Stimulated activated CD8-positive, alpha-beta memory T cell treated with anti-CD3 and anti-CD28 coated beads, Interleukin-2, amount 100 ng/mL, for 1 hour (primary cell): Measurements from ENCODE around the gene RNPEPL1.
"Not testable (repeated sequence)": the region's sequence is repeated elsewhere in the genome, so short reads cannot be mapped to it uniquely, and the experiment has no call there.

Experiments used
- DNase-seq, 2 donors: peaks; one replicate each; pipeline ENCODE4 v3.0.0-alpha.2; 2020; ENCODE audit warnings: low read depth in 2 of 2

Gene RNPEPL1

GRCh38 chr2:240567872-240568677, at the start of gene RNPEPL1:
TSS of gene RNPEPL1 (plus strand) at chr2:240568484. CDS start at chr2:240568587, 103 bp downstream.
- no peak for DNase-seq

DNA sequence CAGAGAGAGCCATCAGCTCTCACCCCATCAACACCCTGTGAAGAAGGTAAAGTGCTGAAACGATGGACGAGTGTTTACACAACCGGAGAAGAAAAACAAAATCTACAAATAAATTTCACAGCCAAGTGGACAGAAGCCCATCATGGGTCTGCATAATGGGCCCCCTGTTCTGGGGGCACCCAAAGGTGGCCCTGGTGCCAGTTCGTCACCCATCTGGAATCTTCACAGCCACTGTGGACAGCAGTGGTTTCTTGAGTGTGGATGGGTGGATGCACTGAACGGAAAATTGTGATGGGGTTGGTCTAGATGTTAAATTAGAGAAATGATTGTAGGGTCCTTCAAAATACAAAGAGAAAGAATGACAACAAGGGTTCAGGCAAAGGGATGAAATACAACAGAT, 49.3 kb upstream of the RNPEPL1 start:
- DNase-seq: no peak

DNA sequence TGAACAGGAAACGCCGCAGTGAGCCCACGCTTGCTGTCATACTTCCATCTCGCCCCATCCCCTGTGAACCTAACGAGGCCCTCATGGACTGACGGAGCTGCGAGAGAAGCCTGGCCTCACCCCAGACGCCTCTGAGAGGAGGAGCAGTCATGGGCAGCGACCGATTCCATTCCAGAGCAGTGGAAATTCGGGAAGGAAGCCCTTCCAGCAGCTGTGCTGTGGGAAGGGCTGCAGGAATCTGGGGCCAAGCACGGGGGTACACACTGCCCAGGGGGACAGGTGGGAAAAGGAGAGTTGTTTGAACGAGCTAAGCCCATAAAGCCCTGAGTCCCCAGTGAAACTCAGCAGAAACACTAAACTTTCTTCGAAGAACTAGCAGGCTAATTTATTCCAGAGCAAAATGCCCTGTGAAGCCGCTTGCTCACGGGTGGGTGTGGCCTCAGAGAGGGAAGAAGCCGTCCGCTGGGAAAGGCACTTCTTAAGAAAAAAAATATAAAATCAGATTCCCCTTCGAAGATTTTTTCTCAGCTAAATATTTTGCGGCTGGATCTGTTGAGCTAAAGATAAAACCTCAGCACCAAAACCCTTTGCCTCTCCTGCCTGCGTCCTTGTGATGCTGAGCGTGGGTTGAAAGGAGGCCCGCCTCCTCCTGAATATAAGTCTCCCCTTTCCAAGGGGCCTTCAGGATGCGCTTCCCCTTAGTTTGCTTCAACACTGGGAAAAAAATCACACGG, 48.7 kb upstream of the RNPEPL1 start:
- DNase-seq: no peak

DNA sequence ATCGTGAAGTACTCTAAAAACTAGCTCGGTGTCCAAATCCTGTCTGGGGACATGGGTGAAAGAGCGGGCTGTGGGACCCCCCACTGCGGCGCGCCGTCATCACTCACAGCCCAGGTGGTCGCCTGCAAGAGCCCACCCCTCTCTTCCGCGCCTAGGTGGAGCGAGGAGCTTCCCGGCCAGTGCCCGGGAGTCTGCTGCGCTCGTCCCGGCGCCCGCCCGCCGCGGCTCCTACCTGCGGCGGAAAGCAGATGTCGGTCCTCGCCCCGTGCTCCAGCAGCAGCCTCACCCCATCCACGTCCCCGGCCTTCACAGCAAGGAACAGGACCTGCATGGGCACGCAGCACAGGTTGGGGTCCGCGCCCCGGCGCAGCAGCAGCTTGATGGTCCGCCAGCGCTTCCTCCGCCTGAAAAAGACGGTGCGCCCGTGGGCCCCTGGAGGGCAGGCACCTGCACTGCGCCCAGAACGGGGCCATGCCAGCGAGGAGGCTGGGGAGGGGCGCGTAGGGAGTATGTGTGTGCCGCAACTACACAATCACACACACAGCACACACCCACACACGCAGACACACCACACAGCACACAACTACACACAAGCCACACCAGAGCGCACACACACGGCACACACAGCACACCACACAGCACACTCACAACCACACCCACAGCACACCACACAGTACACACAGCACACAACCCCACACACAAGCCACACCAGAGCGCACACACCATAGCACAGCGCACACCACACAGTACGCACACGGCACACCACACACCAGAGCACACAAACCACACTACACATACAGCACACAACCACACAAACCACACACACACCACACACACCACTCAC, 47.9 kb upstream of the RNPEPL1 start:
- no peak for DNase-seq

DNA sequence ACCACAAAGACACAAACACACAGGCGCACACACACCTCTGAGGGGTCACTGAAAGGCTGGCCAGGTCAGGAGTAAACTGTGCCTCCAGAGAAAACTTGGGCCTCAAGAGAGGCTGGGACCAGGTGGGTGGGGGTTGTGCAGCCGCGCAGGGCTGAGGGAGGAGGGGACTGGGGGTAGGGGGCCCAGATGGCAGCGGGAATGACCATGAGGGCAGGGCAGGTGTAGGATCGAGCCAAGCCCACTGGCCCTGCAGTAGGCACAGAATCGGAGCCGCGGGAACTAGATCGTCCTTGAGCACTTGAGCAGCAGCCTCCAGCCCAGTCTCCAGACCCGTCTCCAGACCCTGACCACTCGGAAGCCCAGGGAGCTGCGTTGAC, 47.3 kb upstream of the RNPEPL1 start:
- DNase-seq: no peak

GRCh38 chr2:240521885-240522284, 46.4 kb upstream of the RNPEPL1 start:
- DNase-seq: not testable (repeated sequence)

DNA sequence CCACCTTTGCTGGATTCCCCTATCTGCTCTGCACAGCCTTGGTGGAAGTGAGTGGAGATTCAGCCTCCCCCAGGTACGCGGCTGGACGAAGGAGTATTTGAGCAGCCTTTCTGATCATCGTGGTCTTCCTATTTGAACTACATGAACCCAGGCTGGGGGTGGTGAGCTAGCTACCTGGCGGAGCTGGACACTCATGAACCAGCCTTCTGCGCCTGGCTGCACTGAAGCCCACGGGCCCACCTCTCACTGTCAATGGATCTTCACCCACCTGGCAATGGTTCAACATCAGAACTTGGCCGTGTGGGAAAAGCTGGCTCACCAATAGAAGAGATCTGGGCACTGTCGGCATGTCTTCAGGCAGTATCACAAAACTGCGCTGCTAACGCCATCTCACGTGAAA, 45.9 kb upstream of the RNPEPL1 start:
- DNase-seq: no peak

DNA sequence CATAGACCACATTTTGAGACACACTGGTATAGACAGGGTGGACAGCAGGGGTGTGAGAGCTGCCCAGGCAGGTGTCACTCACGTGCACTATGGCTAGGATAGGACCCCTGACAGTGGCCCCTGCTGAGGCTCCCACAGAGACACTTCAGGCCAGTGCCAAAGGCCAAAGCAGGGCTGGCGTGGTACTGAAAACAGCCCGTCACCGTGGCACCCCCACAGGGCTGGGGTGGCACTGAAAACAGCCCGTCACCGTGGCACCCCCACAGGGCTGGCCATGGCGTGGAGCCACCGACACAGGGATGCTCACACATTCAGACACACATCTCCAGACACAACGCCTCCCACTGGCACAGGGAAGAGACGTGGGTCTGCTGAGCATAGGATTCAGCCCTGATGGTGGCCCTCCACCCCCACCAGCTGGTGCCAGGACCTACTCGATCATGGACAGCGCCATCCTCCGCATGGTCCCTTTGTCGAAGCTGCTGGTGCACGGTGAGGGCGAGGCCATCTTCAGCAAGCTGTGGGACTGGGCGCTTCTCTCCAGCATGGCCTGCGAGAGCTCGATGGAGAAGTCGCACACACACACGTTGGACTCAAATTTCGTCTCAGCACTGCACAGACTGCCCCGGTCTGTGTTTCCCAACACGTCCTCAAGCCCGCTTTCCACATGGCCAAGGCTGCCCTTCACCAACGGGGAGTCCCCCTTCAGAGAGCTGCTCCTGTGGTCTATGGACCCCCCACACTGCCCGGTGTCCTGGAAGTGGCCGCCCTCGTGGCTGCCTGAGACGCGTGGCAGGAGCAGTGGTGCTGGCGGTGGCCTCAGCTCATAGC, 44.6 kb upstream of the RNPEPL1 start:
- no peak for DNase-seq

- no peak for DNase-seq
Observed at GRCh38 chr2:240524963-240525718, 43.1 kb upstream of the RNPEPL1 start.

- DNase-seq: no peak
Observed at GRCh38 chr2:240525802-240526201, 42.5 kb upstream of the RNPEPL1 start.

DNA sequence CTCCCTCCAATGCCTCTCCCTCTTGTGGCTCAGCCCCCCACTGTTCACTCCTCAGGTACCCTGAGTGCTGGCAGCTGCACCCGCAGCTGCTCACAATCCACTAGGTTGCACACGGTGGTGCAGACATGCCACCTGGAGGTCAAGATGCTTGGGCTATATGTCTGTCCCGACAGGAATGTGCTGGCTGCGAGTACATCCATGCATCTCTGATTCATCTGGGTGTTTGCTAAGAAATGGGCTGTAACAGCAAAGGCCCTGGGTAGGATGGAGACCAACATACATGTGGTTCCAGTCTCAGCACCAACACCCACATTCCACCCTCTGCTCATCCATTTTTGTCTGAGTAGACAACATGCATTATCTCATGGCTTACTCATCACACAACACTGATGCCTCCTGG, 41.8 kb upstream of the RNPEPL1 start:
- no peak for DNase-seq

DNA sequence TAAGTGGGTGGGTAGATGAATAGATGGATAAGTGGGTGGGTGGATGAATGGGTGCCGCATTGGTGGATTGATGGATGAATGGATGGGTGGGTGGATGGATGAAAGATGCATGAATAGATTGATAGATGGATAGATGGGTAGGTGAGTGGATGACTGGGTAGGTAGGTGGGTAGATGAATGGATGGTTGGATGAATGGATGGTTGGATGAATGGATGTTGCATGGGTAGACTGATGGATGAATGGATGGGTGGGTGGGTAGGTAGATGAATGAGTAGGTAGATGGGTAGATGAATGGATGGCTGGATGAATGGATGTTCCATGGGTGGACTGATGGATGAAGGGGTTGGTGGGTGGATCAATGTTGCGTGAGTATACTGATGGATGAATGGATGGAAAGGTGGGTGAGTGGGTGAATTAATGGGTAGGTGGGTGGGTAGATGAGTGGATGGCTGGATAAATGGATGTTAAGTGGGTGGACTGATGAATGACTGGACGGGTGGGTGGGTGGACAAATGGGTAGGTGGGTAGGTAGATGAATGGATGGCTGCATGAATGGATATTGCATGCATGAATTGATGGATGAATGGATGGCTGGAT, 41.0 kb upstream of the RNPEPL1 start:
- no peak for DNase-seq

DNA sequence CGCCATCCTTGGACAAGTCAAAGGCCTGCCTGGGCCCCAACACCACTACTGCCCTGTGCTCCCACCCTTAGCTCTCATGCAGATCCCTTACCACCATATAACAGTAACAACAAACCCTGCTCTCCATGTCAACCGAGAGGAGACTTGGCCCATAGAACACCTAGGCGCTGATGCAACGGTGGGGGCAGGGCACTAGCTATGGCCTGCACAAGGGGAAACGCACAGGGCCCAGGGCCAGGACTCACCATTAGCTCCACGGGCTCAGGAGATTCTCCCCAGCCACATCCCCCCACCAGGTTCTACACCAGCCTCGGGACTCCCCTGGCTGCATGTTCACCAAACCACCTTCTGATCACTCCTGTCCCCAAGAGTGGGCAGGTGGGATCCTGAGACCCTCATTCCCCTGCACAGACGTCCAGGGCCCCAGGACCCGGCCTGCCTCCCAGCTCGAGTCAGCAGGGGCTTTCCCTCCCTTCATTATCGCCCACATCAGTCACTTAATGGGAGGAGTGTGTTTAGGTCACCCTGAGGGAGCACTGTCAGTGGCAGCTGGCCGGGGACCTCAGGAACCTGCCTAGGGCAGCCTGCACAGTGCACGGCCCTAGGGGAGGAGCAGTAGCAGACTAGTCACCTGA, 39.8 kb upstream of the RNPEPL1 start:
- DNase-seq: no peak

DNA sequence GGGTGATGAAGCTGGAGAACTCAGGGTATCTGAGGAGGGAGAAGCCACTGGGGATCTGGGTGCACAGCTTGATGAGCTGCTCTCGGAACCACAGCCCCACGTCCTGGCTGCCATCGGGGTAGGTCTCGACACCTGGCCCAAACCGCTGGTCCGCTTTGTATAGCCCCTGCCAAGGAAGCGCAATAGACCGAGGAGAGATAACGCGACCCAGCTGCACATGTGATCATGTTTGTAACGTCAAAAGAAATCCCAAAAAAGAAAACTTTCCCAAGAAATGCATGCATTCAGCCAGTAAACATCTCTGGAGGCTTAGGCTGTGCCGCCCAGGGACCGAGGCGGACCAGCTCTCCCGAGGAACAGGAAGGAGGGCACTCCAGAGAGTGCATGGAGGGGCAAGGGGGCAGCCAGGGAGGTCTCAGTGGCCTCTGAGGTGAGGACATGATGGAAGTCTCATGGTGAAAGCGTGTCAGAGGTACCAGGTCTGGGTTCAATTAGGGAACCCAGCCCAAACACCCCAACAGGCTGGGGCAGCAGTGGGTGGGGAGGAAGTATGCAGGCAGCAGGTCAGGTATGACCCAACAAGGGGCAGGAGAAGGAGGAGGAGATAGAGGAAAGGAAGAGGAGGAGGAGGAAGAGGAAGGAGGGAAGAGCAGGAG, 38.8 kb upstream of the RNPEPL1 start:
- no peak for DNase-seq

DNA sequence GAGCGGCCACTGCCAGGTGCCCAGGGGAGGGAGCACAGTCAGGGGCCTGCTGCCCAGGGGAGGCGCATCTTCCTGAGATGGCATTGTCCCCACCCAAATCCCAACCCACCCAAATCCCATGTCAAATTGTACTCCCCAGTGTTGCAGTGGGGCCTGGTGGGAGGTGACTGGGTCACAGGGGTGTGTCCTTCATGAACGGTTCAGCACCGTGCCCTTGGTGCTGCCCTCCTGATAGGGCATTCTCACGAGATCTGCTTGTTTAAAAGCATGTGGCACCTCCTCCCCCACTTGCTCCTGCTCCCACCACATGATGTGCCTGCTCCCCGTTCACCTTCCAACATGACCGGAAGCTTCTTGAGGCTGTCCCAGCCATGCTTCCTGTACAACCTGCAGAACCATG, 38.1 kb upstream of the RNPEPL1 start:
- DNase-seq: no peak

DNA sequence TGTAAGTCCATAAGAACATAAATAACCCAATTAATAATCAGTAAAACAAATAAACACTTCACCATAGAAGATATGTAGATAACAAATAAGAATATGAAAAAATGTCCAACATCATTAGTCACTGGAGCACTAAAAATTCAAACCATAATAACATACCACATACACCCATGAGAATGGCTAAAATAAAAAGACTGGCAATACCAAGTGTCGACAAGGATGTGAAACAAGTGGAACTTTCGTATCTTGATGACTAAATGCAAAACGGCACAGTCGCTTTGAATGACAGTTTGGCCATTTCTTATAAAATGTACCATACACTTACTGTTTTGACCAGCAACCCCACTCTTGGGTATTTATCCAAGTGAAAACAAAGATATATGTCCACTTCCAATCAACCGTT, 37.2 kb upstream of the RNPEPL1 start:
- DNase-seq: no peak

- no peak for DNase-seq
Observed at GRCh38 chr2:240532031-240532775, 36.1 kb upstream of the RNPEPL1 start.

- DNase-seq: no peak
Observed at GRCh38 chr2:240538031-240538780, 30.1 kb upstream of the RNPEPL1 start.
